OCI-M1 (cell line): ENCODE data around the gene RGS7BP.
A peak's percentile ranks its signal among the peaks of the same experiment; 100 is the strongest.

Experiments used
- DNase-seq: peaks from one replicate; lab custom pipeline; 2025; lab: John Stamatoyannopoulos, UW

Gene RGS7BP

GRCh38 chr5:64505769-64506566, at the start of gene RGS7BP:
Gene RGS7BP (plus strand): TSS chr5:64506015. CDS start chr5:64506625, 610 bp downstream.
- no peak for DNase-seq

GRCh38 chr5:64457846-64458245, 48.0 kb upstream of the RGS7BP start:
- no peak for DNase-seq

- DNase-seq = no peak
Measured at GRCh38 chr5:64458948-64459347, 46.9 kb upstream of the RGS7BP start.

GRCh38 chr5:64462391-64462790, 43.4 kb upstream of the RGS7BP start:
- DNase-seq = no peak

GRCh38 chr5:64486163-64486562, 19.7 kb upstream of the RGS7BP start:
- no peak for DNase-seq

- no peak for DNase-seq
Measured at GRCh38 chr5:64487283-64487682, 18.5 kb upstream of the RGS7BP start.

- no peak for DNase-seq
Measured at GRCh38 chr5:64489857-64490256, 16.0 kb upstream of the RGS7BP start.

GRCh38 chr5:64497386-64497785, 8.4 kb upstream of the RGS7BP start:
- no peak for DNase-seq

- no peak for DNase-seq
Measured at GRCh38 chr5:64502196-64502595, 3.6 kb upstream of the RGS7BP start.

- no peak for DNase-seq
Measured at GRCh38 chr5:64506567-64507263, 900 bp downstream of the RGS7BP start.

GRCh38 chr5:64507264-64507605, 1.4 kb downstream of the RGS7BP start:
- no peak for DNase-seq

- DNase-seq = no peak
Measured at GRCh38 chr5:64509828-64510227, 4.0 kb downstream of the RGS7BP start.

- no peak for DNase-seq
Measured at GRCh38 chr5:64513492-64513891, 7.7 kb downstream of the RGS7BP start.

GRCh38 chr5:64514612-64515011, 8.8 kb downstream of the RGS7BP start:
- DNase-seq = no peak

GRCh38 chr5:64516216-64516615, 10.4 kb downstream of the RGS7BP start:
- no peak for DNase-seq

- peak; percentile 5 for DNase-seq
Measured at GRCh38 chr5:64518793-64519192, 13.0 kb downstream of the RGS7BP start.

- DNase-seq = no peak
Measured at GRCh38 chr5:64519263-64519662, 13.4 kb downstream of the RGS7BP start.

- no peak for DNase-seq
Measured at GRCh38 chr5:64526734-64527439, 21.1 kb downstream of the RGS7BP start.

GRCh38 chr5:64530076-64530475, 24.3 kb downstream of the RGS7BP start:
- no peak for DNase-seq

GRCh38 chr5:64532212-64532611, 26.4 kb downstream of the RGS7BP start:
- no peak for DNase-seq

- no peak for DNase-seq
Measured at GRCh38 chr5:64532657-64533056, 26.8 kb downstream of the RGS7BP start.

- no peak for DNase-seq
Measured at GRCh38 chr5:64534033-64534432, 28.2 kb downstream of the RGS7BP start.

- no peak for DNase-seq
Measured at GRCh38 chr5:64557911-64558310, 52.1 kb downstream of the RGS7BP start.
